ENCODE results near the gene ART3. TPM values are rescaled to one million over a fixed set of nuclear protein-coding genes. Genes with fewer than 3 reads are reported as not detected.

Gene ART3, protein sequence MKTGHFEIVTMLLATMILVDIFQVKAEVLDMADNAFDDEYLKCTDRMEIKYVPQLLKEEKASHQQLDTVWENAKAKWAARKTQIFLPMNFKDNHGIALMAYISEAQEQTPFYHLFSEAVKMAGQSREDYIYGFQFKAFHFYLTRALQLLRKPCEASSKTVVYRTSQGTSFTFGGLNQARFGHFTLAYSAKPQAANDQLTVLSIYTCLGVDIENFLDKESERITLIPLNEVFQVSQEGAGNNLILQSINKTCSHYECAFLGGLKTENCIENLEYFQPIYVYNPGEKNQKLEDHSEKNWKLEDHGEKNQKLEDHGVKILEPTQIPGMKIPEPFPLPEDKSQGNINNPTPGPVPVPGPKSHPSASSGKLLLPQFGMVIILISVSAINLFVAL
- total RNA-seq = not detected in 2 replicates

DNA sequence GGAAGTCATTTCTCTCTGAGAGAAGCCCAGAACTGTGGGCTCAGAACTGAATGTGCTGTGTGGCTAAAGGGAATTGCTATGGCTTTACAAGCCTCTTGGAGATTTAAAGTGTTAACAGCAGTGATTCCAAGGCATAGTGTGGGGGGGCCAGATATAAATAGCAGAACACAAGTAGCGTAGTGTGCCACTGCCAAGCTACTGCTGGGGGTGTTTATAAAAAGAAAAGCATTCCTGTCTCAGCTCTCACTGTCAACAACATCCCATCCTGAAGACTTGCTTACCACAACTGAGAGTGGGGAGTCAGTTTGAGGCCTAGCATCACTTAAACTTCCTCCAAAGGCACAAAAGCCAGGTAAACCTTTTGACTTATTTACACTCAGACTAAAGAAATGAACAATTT is at the start of gene ART3:
Gene ART3, plus strand, starts transcription at position 242 of the 400 bp plus-strand sequence. CDS start 1,181 bp downstream, outside the sequence.
- no peaks in the 10 kb centered on the region for H3K36me3 Mint-ChIP-seq (ENCODE audit: low read depth)
- CTCF ChIA-PET = interaction anchor here (1.3 kb wide), 1 partner anchor 78 kb away, joined by 9 read pairs; no protein-coding TSS in a partner anchor
- H3K27me3 Mint-ChIP-seq = peaks cover 6% of the 10 kb centered on the region

DNA sequence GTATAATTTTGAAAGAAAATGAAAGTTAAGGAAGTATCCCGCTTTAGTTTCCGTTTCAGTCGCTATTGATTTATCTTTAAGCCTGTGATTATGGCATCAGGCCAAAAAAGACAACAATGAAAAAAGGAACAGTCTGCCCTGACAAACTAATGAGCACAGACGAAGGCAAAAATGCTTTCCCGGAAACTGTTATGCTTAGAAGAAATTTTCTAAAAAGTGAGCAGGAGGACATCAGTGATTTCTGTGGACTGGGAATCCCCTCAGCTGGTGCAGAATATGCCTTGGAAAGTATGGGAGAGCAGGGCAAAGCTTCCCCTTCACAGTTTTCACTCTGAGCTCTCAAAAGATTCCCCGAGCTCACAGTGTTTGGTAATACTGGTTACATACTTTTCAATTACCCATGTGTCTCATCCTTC is 46.2 kb upstream of the ART3 start:
- ChIA-PET POLR2A (no interaction called here), CTCF (no interaction called here)
- Mint-ChIP-seq H3K36me3 (ENCODE audit: low read depth) (no peaks in the 10 kb centered on the region), H3K9me3 (no peaks in the 10 kb centered on the region), H3K4me3 (no peak overlapping the region), H3K4me1 (peaks cover 25% of the 10 kb centered on the region), H3K27ac (no peak overlapping the region), H3K27me3 (no peaks in the 10 kb centered on the region)
- DNase-seq = no peak
- no peak for ATAC-seq (ENCODE audit: low read depth)
- intact Hi-C loops (cut with micrococcal nuclease) = no loop called here
- TF ChIP-seq, protein P1, sequence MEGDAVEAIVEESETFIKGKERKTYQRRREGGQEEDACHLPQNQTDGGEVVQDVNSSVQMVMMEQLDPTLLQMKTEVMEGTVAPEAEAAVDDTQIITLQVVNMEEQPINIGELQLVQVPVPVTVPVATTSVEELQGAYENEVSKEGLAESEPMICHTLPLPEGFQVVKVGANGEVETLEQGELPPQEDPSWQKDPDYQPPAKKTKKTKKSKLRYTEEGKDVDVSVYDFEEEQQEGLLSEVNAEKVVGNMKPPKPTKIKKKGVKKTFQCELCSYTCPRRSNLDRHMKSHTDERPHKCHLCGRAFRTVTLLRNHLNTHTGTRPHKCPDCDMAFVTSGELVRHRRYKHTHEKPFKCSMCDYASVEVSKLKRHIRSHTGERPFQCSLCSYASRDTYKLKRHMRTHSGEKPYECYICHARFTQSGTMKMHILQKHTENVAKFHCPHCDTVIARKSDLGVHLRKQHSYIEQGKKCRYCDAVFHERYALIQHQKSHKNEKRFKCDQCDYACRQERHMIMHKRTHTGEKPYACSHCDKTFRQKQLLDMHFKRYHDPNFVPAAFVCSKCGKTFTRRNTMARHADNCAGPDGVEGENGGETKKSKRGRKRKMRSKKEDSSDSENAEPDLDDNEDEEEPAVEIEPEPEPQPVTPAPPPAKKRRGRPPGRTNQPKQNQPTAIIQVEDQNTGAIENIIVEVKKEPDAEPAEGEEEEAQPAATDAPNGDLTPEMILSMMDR (IDR thresholded peaks at IDR 0.05) = no peak

More for the DNA sequence above, at the start of gene ART3:
- DNase-seq (no peak), ATAC-seq (ENCODE audit: low read depth) (no peak)
- POLR2A ChIA-PET = no interaction called here
- TF ChIP-seq, protein P1 (IDR thresholded peaks at IDR 0.05) = no peak
- intact Hi-C loops (cut with micrococcal nuclease) = no loop called here
- no peaks in the 10 kb centered on the region for H3K4me1 Mint-ChIP-seq
- no peaks in the 10 kb centered on the region for H3K9me3 Mint-ChIP-seq
- H3K27ac Mint-ChIP-seq = no peak within 1 kb of the TSS
- no peak within 1 kb of the TSS for H3K4me3 Mint-ChIP-seq

DNA sequence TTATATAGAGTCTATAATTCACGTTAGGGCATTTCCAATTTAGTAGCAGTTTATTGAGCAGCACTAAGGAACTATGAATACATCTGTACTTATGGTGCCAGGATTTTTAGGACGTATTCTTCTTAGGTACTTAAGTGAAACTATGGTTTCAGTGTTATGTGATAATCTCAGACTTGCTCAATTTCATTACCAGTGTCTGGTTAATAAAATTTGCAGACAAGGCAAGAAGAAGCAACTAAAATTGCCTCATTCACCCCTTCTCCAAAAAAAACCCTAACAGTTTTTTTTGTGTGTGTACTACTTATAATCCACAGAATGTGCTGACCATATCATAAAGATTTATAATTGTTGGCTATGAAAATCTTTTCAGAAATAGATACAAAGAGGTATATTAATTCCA is 45.2 kb upstream of the ART3 start:
- DNase-seq = no peak
- ChIA-PET CTCF (no interaction called here), POLR2A (no interaction called here)
- Mint-ChIP-seq H3K4me1 (peaks cover 16% of the 10 kb centered on the region), H3K36me3 (ENCODE audit: low read depth) (no peaks in the 10 kb centered on the region), H3K4me3 (no peak overlapping the region), H3K27ac (no peak overlapping the region), H3K9me3 (no peaks in the 10 kb centered on the region), H3K27me3 (no peaks in the 10 kb centered on the region)
- no peak for ATAC-seq (ENCODE audit: low read depth)
- TF ChIP-seq, protein P1 (IDR thresholded peaks at IDR 0.05) = no peak
- intact Hi-C loops (cut with micrococcal nuclease) = no loop called here

DNA sequence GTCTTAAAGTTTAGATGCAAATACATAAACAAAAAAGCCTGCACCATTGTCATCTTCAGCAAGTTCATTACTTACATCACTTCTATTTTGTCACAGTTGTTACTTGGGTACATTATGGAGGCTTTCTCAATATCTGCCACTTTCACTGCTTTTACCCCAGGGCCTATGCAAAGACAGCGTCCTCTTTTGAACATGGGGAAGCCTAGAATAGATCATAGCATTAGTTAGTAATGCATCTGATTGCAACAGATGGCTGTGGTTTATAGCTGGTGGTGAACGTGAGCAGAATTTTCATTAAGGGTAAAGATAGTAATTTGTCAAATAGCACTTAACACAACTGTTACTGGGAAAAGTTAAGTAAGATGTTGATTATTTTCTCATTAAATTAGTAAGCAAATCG is 39.4 kb upstream of the ART3 start:
- TF ChIP-seq, protein P1 (IDR thresholded peaks at IDR 0.05) = no peak
- H3K36me3 Mint-ChIP-seq (ENCODE audit: low read depth) = no peaks in the 10 kb centered on the region
- no peak for ATAC-seq (ENCODE audit: low read depth)
- no peaks in the 10 kb centered on the region for H3K4me1 Mint-ChIP-seq
- no peaks in the 10 kb centered on the region for H3K27me3 Mint-ChIP-seq
- H3K4me3 Mint-ChIP-seq = no peak overlapping the region
- intact Hi-C loops (cut with micrococcal nuclease) = loop anchor here (2.0 kb wide), 1 partner anchor 22 kb away; no protein-coding TSS in a partner anchor
- H3K9me3 Mint-ChIP-seq = no peaks in the 10 kb centered on the region
- ChIA-PET POLR2A (no interaction called here), CTCF (no interaction called here)
- no peak overlapping the region for H3K27ac Mint-ChIP-seq
- DNase-seq = no peak

DNA sequence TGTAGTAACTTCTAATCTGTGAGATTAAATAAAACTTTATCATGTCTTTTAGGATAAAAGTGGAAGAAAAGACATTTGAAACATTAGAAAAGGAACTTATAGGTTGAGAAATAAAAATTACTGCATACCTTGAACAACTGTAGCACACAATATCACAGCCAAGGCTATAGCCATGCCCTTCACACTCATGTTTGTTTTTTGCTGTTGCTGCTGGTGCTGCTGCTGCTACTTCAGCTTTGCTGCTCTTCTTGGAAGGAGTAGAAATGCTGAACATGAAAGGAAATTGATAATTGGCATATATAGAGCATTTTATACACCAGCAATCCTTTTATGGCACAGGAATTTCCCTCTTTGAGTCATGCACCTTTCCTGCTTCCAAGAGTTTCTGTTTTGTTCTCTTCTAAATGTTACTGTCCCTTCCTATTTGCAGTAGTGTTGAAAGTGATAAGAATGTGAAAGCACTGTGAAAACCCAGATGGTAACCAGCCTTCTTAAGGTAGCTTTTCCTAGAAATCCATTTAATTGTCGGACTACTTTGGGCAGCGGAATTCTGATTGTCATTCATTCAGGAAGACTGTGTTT is 38.6 kb upstream of the ART3 start, which contains the start of gene CXCL11:
Gene CXCL11, minus strand, starts transcription at position 272 of the 582 bp plus-strand sequence. Its CDS starts 83 bp downstream, at position 189.
- Mint-ChIP-seq H3K4me3 (no peak within 1 kb of the TSS), H3K36me3 (ENCODE audit: low read depth) (no peaks in the 10 kb centered on the region), H3K27me3 (no peaks in the 10 kb centered on the region), H3K27ac (no peak within 1 kb of the TSS), H3K4me1 (no peaks in the 10 kb centered on the region), H3K9me3 (no peaks in the 10 kb centered on the region)
- ChIA-PET CTCF (interaction anchor here (1.3 to 3.1 kb wide), 2 partner anchors 19 to 40 kb away, joined by 4 to 11 read pairs; no protein-coding TSS in a partner anchor), POLR2A (no interaction called here)
- DNase-seq (no peak), ATAC-seq (ENCODE audit: low read depth) (no peak)
- intact Hi-C loops (cut with micrococcal nuclease) = loop anchor here (2.0 kb wide), 1 partner anchor 23 kb away; no protein-coding TSS in a partner anchor
- TF ChIP-seq, protein P1 (IDR thresholded peaks at IDR 0.05) = no peak
